ENCODE results near the gene SLC50A1.

The SLC50A1 gene

DNA sequence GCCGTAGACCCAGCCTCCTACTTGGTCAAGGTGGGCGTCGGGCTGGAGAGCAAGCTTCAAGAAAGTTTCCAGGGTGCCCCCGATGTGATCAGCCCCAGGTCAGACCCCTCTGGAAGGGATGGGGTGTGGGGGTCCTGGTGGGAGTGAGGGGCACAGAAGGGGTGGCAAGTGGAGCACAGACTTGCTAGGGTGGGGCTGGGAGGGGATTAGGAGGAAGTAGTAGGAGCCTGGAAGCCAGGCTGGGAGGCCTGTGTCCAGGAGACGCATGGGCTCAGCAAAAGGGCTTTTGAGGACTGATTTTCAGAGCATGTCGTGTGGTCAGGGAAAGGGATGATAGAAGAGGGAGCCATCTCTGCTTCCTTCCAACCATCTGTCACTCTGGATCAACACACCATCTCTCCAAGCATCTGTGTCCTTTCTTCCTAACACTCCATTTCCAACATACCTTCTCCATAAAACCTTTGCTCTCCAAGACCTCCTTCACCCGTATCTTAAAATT, 46.4 kb downstream of the SLC50A1 start:
- no peak for DNase-seq

DNA sequence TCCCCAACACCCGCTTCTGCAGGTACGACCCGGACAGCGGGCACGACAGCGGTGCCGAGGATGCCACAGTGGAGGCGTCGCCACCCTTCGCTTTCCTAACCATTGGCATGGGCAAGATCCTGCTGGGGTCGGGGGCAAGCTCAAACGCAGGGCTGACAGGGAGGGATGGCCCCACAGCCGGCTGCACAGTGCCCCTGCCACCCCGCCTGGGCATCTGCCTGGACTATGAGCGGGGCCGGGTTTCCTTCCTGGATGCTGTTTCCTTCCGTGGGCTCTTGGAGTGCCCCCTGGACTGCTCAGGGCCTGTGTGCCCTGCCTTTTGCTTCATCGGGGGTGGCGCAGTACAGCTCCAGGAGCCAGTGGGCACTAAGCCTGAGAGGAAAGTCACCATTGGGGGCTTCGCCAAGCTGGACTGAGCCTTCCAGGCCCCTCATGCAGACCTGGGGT, 48.1 kb downstream of the SLC50A1 start:
- no peak for DNase-seq

DNA sequence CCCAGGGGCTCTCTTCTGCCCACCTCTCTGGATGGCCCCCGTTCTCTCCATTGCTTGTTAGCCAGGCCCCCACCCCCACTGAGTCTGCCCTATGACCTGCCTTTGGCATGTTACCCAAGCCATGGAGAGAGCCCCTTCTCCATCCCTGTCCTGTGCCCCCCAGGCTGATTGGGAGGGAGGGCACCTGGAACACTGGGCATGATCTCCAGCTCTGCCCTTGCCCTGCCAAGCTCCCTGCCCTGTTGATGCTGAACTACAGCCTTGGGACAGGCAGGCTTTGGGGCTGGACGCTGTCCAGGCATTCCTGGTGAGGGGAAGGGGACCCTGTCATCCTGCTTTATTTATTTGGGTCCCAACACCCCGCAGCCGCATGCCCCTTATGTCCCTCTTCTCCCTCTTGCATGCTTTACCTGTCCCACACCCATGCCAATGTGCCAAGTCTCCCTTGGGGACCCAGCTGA, 48.7 kb downstream of the SLC50A1 start:
- DNase-seq = no peak

DNA sequence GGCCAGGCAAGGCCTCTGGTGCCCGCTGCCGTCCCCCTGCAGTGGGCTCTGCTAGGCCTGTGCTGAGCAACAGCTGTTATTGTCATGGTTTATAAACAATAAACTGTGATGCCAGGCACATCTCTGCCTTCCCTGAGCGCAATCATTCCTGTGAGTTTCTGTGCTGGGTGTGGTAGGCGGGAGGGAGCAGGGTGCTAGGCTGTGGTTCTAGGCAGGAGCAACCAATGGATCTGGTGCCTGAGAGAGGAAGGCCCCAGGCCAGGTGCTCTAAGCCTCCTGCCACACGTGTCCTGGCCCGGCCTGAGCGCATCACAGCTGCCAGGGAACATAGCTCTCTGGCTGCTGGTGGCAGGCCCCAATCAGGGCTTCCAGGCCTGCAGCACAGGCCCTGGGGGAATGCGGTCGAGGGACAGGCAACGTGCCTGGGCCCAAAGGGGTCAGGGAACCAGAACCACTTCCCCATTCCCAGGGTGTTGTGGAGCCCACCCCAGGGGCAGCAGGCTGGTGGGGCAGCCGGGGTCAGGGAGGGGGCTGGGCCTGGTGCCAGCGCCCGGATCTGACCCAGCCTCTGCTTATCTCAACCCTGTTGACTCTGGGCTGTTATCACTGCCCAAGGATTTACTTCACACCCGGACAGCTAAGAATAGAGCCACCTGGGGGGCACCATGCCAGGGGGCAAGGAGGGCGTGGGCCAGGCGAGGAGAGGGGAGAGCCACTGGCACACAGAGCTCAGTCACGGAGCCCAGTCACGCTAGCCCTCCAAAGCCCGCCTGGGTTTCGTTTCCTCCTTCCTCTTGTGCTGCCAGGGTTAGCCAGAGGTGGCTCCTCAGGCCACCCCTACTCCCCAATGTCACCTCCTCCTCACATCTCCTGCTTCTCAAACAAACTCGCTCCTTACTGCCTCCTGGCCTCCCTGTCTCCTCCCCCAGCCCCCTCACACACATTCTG, 49.5 kb downstream of the SLC50A1 start:
- DNase-seq = no peak

DNA sequence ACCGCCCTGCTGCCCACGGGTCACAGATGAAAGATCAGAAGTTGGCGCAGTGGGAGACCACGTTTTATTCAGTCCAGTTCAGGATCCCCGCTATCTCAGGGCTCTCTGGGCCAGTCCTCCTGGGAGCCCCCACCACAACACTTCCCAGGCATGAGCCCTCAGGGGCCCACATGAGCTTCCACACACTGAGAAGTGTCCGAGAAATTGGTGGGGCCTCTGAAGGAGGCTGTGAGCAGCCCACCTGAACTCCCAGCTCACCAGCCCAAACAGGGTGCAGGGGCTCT, 50.1 kb downstream of the SLC50A1 start:
- no peak for DNase-seq

DNA sequence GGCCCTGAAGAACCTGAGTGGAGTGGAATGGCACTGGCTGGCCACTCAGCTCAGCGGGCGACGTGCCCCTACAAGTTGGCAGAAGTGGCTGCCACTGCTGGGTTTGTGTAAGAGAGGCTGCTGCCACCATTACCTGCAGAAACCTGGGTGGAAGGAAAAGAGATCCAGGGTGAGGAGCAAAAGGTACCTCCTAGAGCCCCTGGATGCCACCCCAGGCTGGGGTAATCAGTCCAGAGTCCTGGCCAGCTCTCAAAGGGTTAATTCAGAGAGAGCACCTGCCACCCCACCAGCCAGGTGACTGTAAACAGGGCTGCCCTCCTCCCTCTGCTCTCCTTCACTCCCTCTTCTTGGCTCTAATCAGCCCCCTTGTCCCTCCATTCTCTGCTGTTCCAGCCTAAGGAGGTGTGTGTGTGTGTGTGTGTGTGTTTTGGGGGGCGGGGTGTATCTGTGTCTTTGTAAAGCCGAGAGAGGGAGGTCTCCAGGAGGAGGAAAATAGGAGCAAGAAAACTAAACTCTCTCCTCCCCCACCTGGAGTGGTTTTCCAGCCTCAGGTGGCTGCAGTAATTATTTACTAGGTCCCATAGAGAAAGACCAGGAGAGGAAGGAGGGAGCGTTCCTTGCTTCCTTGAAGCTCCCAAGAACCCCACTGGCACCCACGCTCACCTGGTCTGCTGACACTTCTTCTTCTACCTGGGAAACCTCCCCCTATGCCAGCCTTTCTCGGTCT, 50.6 kb downstream of the SLC50A1 start:
- DNase-seq = no peak

DNA sequence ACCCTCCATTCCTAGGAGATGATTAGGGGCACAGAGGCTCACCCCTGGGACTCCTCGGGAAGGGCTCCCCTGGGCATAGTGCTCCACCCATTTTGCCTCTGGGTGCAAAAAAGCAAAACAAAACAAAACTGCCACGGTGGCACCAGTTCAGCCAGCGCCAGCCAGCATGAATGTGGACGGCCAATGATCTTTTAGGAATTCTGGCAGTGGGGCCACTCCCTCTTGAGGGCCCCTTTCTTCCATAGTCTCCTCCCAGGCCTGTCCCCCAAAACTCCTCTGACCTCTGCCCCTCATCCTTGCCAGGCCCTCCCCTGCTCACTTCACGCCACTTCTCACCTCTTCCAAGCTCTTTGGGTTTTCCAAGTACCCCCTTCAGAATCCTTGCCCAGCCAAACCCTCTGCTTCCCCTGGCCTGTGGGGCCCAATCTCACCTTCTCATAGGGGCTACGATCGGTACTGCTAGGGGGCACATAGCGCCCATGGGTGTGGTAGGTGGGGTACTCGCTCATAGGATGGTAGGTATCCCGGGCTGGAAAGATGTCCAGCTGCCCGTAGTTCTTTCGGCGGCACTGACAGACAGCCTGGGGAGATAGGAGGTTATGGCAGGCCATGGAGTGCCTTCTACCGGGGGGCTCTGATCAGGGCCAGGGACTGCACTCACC, 51.3 kb downstream of the SLC50A1 start:
- no peak for DNase-seq

DNA sequence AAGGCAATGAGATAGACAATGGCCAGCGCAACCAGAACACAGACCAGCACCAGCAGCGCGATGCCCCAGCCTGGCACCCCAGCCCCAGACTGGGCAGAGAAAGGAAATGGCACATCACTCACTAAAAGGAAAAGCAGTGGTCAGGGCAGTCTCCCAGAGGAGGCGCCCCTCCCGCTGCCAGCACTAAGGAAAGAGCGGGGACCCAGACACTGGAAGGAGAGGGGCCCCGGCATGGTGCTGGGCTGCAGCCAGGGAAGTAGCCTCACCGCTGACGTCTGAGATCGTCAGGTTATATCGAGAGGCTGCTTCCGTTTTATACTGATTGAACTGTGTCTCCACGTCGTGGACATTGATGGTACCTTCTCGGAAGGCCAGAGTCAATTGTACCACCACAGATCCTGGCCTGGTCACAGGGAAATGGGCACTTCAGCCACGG, 51.8 kb downstream of the SLC50A1 start:
- no peak for DNase-seq

DNA sequence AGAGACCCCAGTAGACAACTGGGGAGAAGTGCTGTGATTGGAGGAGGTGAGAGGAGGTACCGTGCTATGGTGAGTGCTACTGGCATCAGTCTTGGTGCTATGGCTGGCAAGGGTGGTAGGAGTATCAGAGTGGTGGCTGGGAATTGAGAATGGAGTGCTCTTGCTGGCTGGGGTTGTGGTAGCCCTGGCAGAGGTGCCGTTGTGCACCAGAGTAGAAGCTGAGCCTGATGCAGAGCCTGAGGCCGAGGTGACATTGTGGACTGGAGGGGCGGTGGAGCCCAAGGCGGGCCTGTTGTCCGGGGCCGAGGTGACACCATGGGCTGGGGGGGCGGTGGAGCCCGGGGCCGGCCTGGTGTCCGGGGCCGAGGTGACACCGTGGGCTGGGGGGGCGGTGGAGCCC, 52.6 kb downstream of the SLC50A1 start:
- no peak for DNase-seq
